K562 (cell line): Measurements from ENCODE around the gene TMEM184A. TPM values are rescaled to one million over a fixed set of nuclear protein-coding genes. Genes with fewer than 3 reads are reported as not detected.

Experiments used
- ASH1L ChIP-seq: fragments of 450-650 bp; IDR thresholded peaks from 2 replicates; pipeline ENCODE4 v1.6.1; 2018; ENCODE audit warnings: borderline replicate concordance, mild to moderate bottlenecking, low read depth; ENCODE audit not compliant: partially characterized antibody
- ATF7 ChIP-seq: fragments of 450-650 bp; IDR thresholded peaks from 2 replicates; pipeline ENCODE4 v1.7.1; 2014; ENCODE audit warnings: mild to moderate bottlenecking, moderate library complexity
- DPF2 ChIP-seq: fragments of 450-650 bp; IDR thresholded peaks from 2 replicates; pipeline ENCODE4 v1.6.1; 2016
- FOXM1 ChIP-seq, 2 experiments: fragments of 450-650 bp in 1 of 2; sonication (generic) in 1 of 2; formaldehyde crosslinking in 1 of 2; IDR thresholded peaks; 2 replicates each; pipeline versions ENCODE4 v1.6.1 to v1.9.0; 2017 to 2022; ENCODE audit warnings: low read depth in 2 of 2, mild to moderate bottlenecking in 2 of 2, missing genetic modification reagents in 1 of 2, moderate library complexity in 1 of 2
- HMGN3 ChIP-seq: IDR thresholded peaks from 2 replicates; pipeline ENCODE4 v1.6.1; 2011; ENCODE audit warnings: borderline replicate concordance, low read depth, mild to moderate bottlenecking, mixed read lengths, low read length; ENCODE audit not compliant: insufficient read length; ENCODE audit errors: extremely low read depth
- ILK ChIP-seq: fragments of 450-650 bp; IDR thresholded peaks from 2 replicates; pipeline ENCODE4 v1.6.1; 2016; ENCODE audit warnings: missing genetic modification characterization, low read depth, mild to moderate bottlenecking, missing compliant biosample characterization, moderate library complexity, borderline replicate concordance
- MBD2 ChIP-seq: sonication (generic); IDR thresholded peaks from 2 replicates; pipeline ENCODE4 v1.6.1; 2016; ENCODE audit warnings: low read depth, borderline replicate concordance
- NR2C2 ChIP-seq, 2 experiments: fragments of 200-800 bp in 1 of 2; sonication (Bioruptor generic) in 1 of 2; sonication (generic) in 1 of 2; formaldehyde crosslinking in 1 of 2; IDR thresholded peaks; 2 replicates each; pipeline versions ENCODE4 v1.6.1 to v1.8.0; 2016 to 2022; ENCODE audit warnings: mild to moderate bottlenecking in 1 of 2, missing compliant biosample characterization in 1 of 2, missing genetic modification characterization in 1 of 2, missing genetic modification reagents in 1 of 2
- PHB ChIP-seq: fragments of 250-450 bp; sonication (Bioruptor Pico); IDR thresholded peaks from 2 replicates; pipeline ENCODE4 v1.5.0; 2021
- RBM17 ChIP-seq: fragments of 200-400 bp; formaldehyde crosslinking; IDR thresholded peaks from 2 replicates; pipeline ENCODE4 v1.6.1; 2017; ENCODE audit warnings: low read depth, mild to moderate bottlenecking, low read length, borderline replicate concordance
- RBM39 ChIP-seq: fragments of 200-400 bp; formaldehyde crosslinking; optimal IDR thresholded peaks from 2 replicates; pipeline ENCODE3; 2018; ENCODE audit warnings: low read depth, low read length
- SP1 ChIP-seq: sonication (generic); formaldehyde crosslinking; IDR thresholded peaks from 2 replicates; pipeline ENCODE4 v1.8.1; 2022; ENCODE audit warnings: mild to moderate bottlenecking, missing genetic modification reagents
- TARDBP ChIP-seq: fragments of 450-650 bp; IDR thresholded peaks from 2 replicates; pipeline ENCODE4 v1.6.1; 2016
- TEAD4 ChIP-seq, 2 experiments: sonication (generic) in 1 of 2; formaldehyde crosslinking in 1 of 2; IDR thresholded peaks; 2 replicates each; pipeline versions ENCODE4 v1.6.1 to v1.8.0; 2012 to 2022; ENCODE audit warnings: borderline replicate concordance in 1 of 2, inconsistent platforms in 1 of 2, low read length in 1 of 2, mild to moderate bottlenecking in 1 of 2, missing genetic modification reagents in 1 of 2
- U2AF2 ChIP-seq: fragments of 200-400 bp; formaldehyde crosslinking; optimal IDR thresholded peaks from 2 replicates; pipeline ENCODE3; 2017; ENCODE audit warnings: low read depth, mild to moderate bottlenecking, low read length
- ZNF12 ChIP-seq: sonication (generic); formaldehyde crosslinking; IDR thresholded peaks from 2 replicates; pipeline ENCODE4 v1.4.0; 2020; ENCODE audit warnings: mild to moderate bottlenecking, missing genetic modification reagents
- ZNF121 ChIP-seq: sonication (generic); formaldehyde crosslinking; conservative IDR thresholded peaks from 2 replicates; pipeline ENCODE4 v1.8.0; 2022; ENCODE audit warnings: missing genetic modification reagents
- ZNF311 ChIP-seq: fragments of 250-450 bp; sonication (Bioruptor Pico); IDR thresholded peaks from 2 replicates; pipeline ENCODE4 v1.4.0; 2020; ENCODE audit warnings: mild to moderate bottlenecking, moderate library complexity
- ZNF785 ChIP-seq: fragments of 250-450 bp; sonication (Bioruptor Pico); IDR thresholded peaks from 2 replicates; pipeline ENCODE4 v1.4.0; 2020; ENCODE audit warnings: mild to moderate bottlenecking
- polyA plus RNA-seq, 8 experiments: library from polyadenylated mRNA; depleted of rRNA in 4 of 8; stranded (reverse) in 5 of 8; unstranded in 3 of 8; fragments of >200 nt; fragmentation: Nextera tagmentation in 2 of 8; fragmentation: Illumina TruSeq in 1 of 8; extraction: Ambion mirVana in 2 of 8; extraction: Trizol in 1 of 8; gene quantifications; 2 replicates each; pipeline versions ENCODE4 v1.2.1 to v1.2.3, GENCODE V29; 2011 to 2014; ENCODE audit warnings: inconsistent platforms in 1 of 8, missing spikeins in 1 of 8
- total RNA-seq, 7 experiments: library from RNA; depleted of rRNA in 6 of 7; stranded (reverse); fragments of >200 nt in 6 of 7; fragmentation: Illumina TruSeq in 2 of 7; extraction: Trizol in 2 of 7; gene quantifications; 2 replicates each; pipeline versions ENCODE4 v1.2.1 to v1.2.3, GENCODE V29; 2011 to 2021; ENCODE audit warnings: low replicate concordance in 1 of 7
- TF ChIP-seq, protein P1 (sequence below): fragments of 250-450 bp; sonication (Bioruptor Pico); IDR thresholded peaks from 2 replicates; pipeline ENCODE4 v1.9.0; 2021; ENCODE audit warnings: mild to moderate bottlenecking
- TF ChIP-seq, protein P2 (sequence below), 2 experiments: fragments of 450-650 bp in 1 of 2; sonication (generic) in 1 of 2; formaldehyde crosslinking in 1 of 2; IDR thresholded peaks in 1 of 2; conservative IDR thresholded peaks in 1 of 2; 2 replicates each; pipeline versions ENCODE4 v1.6.1 to v1.8.1; 2016 to 2023; ENCODE audit warnings: mild to moderate bottlenecking in 2 of 2, moderate library complexity in 2 of 2, inconsistent platforms in 1 of 2, missing genetic modification reagents in 1 of 2
- TF ChIP-seq, protein P3 (sequence below): fragments of 250-450 bp; sonication (Bioruptor Pico); IDR thresholded peaks from 2 replicates; pipeline ENCODE4 v1.5.0; 2022; ENCODE audit warnings: mild to moderate bottlenecking
- TF ChIP-seq, protein P4 (sequence below): fragments of 450-650 bp; IDR thresholded peaks from 2 replicates; pipeline ENCODE4 v1.6.1; 2016; ENCODE audit warnings: missing biosample characterization, missing genetic modification characterization

The TMEM184A gene
- total and polyA plus RNA-seq, 9 of the 15 experiments (the other 6 are each of a cell fraction or from before 2014, with no cell fraction given), result 0.10 to 0.18 (median 0.11) TPM; not detected in 6

DNA sequence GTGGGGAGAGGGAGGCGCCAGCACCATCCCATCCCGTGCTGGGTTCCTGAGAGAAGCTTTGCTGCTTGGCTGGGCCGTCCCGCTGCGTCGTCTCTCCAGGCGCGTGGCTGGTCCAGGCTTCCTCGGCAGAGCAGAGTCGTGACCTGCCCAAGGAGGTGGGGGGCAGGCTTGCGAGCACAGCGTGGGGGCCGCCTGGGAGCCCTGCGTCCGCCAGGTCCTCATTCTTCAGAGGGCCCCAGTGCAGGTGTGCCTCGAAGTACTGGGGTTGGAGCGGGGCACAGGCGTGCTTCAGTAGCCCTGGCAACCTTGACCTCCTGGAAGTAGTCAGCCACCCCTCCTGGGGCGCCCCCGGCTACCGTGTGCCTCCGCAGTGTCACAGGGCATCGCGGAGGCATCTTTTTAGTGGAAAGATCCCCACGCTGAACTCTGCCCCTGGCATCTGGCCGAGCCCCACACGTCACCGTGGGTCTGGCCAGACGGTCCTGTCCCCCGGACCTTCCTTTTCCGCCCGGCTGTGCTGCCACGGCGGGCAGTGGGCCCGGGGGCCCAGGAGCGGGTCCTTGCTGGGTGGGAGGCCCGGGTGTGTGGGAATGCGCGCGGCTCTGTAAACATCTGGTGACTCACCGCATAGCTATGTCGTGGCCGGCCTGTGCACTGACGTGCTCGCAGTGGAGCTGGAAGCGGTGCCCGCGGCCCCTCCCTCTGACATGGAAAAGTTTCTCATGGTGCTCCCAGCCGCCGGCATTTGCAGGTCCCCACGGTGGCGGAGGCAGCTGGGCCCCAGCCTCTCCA lies 19.1 kb downstream of the TMEM184A start (continued):
- TF ChIP-seq, protein P1, sequence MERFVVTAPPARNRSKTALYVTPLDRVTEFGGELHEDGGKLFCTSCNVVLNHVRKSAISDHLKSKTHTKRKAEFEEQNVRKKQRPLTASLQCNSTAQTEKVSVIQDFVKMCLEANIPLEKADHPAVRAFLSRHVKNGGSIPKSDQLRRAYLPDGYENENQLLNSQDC (CRISPR knock-in tag), result no peak
- TF ChIP-seq ZNF311 (no peak), ATF7 (peak; percentile 70), U2AF2 (no peak), ZNF12 (CRISPR knock-in tag) (no peak), FOXM1 (IDR thresholded peaks at IDR 0.05; ENCODE audit: low read depth) (no peak), FOXM1 (CRISPR knock-in tag; IDR thresholded peaks at IDR 0.05; ENCODE audit: low read depth) (0 out of 2 replicates have a peak, but pooled peaks have one; percentile 15), ZNF121 (CRISPR knock-in tag) (no peak), ZNF785 (CRISPR knock-in tag) (no peak), HMGN3 (peak; percentile 65), RBM17 (no peak), TARDBP (no peak), DPF2 (peak; percentile 55), NR2C2 (CRISPR knock-in tag; IDR thresholded peaks at IDR 0.05) (no peak), NR2C2 (tag; IDR thresholded peaks at IDR 0.05) (no peak), ASH1L (no peak), ILK (tag) (no peak), PHB (CRISPR knock-in tag) (no peak), RBM39 (no peak), SP1 (CRISPR knock-in tag) (no peak), TEAD4 (IDR thresholded peaks at IDR 0.05; ENCODE audit: low read length) (peak; percentile 71), TEAD4 (CRISPR knock-in tag; IDR thresholded peaks at IDR 0.05; ENCODE audit: borderline replicate concordance) (no peak), MBD2 (no peak)
- TF ChIP-seq, protein P2, sequence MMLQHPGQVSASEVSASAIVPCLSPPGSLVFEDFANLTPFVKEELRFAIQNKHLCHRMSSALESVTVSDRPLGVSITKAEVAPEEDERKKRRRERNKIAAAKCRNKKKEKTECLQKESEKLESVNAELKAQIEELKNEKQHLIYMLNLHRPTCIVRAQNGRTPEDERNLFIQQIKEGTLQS (IDR thresholded peaks at IDR 0.05), result peak; percentile 96
- TF ChIP-seq, protein P2 (CRISPR knock-in tag; conservative IDR thresholded peaks at IDR 0.05), result peak; percentile 95
- TF ChIP-seq, protein P3, sequence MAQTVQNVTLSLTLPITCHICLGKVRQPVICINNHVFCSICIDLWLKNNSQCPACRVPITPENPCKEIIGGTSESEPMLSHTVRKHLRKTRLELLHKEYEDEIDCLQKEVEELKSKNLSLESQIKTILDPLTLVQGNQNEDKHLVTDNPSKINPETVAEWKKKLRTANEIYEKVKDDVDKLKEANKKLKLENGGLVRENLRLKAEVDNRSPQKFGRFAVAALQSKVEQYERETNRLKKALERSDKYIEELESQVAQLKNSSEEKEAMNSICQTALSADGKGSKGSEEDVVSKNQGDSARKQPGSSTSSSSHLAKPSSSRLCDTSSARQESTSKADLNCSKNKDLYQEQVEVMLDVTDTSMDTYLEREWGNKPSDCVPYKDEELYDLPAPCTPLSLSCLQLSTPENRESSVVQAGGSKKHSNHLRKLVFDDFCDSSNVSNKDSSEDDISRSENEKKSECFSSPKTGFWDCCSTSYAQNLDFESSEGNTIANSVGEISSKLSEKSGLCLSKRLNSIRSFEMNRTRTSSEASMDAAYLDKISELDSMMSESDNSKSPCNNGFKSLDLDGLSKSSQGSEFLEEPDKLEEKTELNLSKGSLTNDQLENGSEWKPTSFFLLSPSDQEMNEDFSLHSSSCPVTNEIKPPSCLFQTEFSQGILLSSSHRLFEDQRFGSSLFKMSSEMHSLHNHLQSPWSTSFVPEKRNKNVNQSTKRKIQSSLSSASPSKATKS (CRISPR knock-in tag), result no peak
- TF ChIP-seq, protein P4, sequence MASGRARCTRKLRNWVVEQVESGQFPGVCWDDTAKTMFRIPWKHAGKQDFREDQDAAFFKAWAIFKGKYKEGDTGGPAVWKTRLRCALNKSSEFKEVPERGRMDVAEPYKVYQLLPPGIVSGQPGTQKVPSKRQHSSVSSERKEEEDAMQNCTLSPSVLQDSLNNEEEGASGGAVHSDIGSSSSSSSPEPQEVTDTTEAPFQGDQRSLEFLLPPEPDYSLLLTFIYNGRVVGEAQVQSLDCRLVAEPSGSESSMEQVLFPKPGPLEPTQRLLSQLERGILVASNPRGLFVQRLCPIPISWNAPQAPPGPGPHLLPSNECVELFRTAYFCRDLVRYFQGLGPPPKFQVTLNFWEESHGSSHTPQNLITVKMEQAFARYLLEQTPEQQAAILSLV (tag), result no peak
